Right kidney (tissue), 1 donor: ENCODE measurements around the gene ANGPTL2.
"Not testable (repeated sequence)": the region's sequence is repeated elsewhere in the genome, so short reads cannot be mapped to it uniquely, and the experiment has no call there.

Experiments used
- DNase-seq: peaks from one replicate; pipeline ENCODE4 v3.0.0-alpha.2; 2016

ANGPTL2 gene

GRCh38 chr9:127155314-127155960 is 33.0 kb upstream of the ANGPTL2 start:
- no peak for DNase-seq

- no peak for DNase-seq
Observed at GRCh38 chr9:127154390-127155191, 32.2 kb upstream of the ANGPTL2 start.

- DNase-seq, result no peak
Observed at GRCh38 chr9:127154003-127154389, 31.6 kb upstream of the ANGPTL2 start.

GRCh38 chr9:127153501-127153900 is 31.1 kb upstream of the ANGPTL2 start:
- DNase-seq, result no peak

GRCh38 chr9:127149463-127150390 is 27.3 kb upstream of the ANGPTL2 start:
- no peak for DNase-seq

GRCh38 chr9:127149010-127149409 is 26.6 kb upstream of the ANGPTL2 start:
- DNase-seq, result no peak

GRCh38 chr9:127148014-127148413 is 25.6 kb upstream of the ANGPTL2 start:
- no peak for DNase-seq

GRCh38 chr9:127147251-127147650 is 24.8 kb upstream of the ANGPTL2 start:
- no peak for DNase-seq

GRCh38 chr9:127146841-127147240 is 24.4 kb upstream of the ANGPTL2 start:
- not testable (repeated sequence) for DNase-seq

- DNase-seq, result no peak
Observed at GRCh38 chr9:127144670-127145445, 22.4 kb upstream of the ANGPTL2 start.

GRCh38 chr9:127143920-127144465 is 21.6 kb upstream of the ANGPTL2 start:
- no peak for DNase-seq

GRCh38 chr9:127142931-127143464 is 20.6 kb upstream of the ANGPTL2 start:
- no peak for DNase-seq

GRCh38 chr9:127142291-127142690 is 19.9 kb upstream of the ANGPTL2 start:
- DNase-seq, result no peak

- no peak for DNase-seq
Observed at GRCh38 chr9:127140842-127141675, 18.6 kb upstream of the ANGPTL2 start.

GRCh38 chr9:127140181-127140580 is 17.7 kb upstream of the ANGPTL2 start:
- DNase-seq, result no peak

GRCh38 chr9:127139775-127140174 is 17.3 kb upstream of the ANGPTL2 start:
- DNase-seq, result no peak

- no peak for DNase-seq
Observed at GRCh38 chr9:127139071-127139731, 16.8 kb upstream of the ANGPTL2 start.

GRCh38 chr9:127138444-127138843 is 16.0 kb upstream of the ANGPTL2 start:
- DNase-seq, result no peak

- DNase-seq, result no peak
Observed at GRCh38 chr9:127137640-127138360, 15.4 kb upstream of the ANGPTL2 start.
